Cardiac muscle cell (in vitro differentiated cells and primary cell): Measurements from ENCODE around the gene GABRA6. TPM values are rescaled to one million over a fixed set of nuclear protein-coding genes. Genes with fewer than 3 reads are reported as not detected.
"Not testable (repeated sequence)": the region's sequence is repeated elsewhere in the genome, so short reads cannot be mapped to it uniquely, and the experiment has no call there.

ENCODE experiments used
- DNase-seq, 2 donors: peaks; one replicate each; pipeline versions ENCODE4 v3.0.0 to v3.0.0-alpha.2; 2010 to 2017; ENCODE audit warnings: low read depth in 1 of 2, low spot score in 1 of 2
- H3K27ac ChIP-seq: fragments of 200-600 bp; sonication (generic); 2 replicates; pipeline ENCODE4 v1.5.1; 2016
- H3K27me3 ChIP-seq: fragments of 200-600 bp; sonication (generic); 2 replicates; pipeline ENCODE4 v1.6.0; 2016; ENCODE audit warnings: control low read depth
- H3K36me3 ChIP-seq: fragments of 200-600 bp; sonication (generic); 2 replicates; pipeline ENCODE4 v1.5.1; 2016; ENCODE audit warnings: control low read depth
- H3K4me1 ChIP-seq: fragments of 200-600 bp; sonication (generic); 2 replicates; pipeline ENCODE4 v1.8.1; 2017; ENCODE audit warnings: low read depth, mild to moderate bottlenecking, mixed run types
- H3K4me3 ChIP-seq: fragments of 200-600 bp; sonication (generic); 2 replicates; pipeline ENCODE4 v1.5.1; 2016; ENCODE audit warnings: mild to moderate bottlenecking
- H3K9me3 ChIP-seq: fragments of 200-600 bp; sonication (generic); 2 replicates; pipeline ENCODE4 v1.5.1; 2017; ENCODE audit warnings: low read depth, mild to moderate bottlenecking, control low read depth
- CTCF ChIP-seq: IDR thresholded peaks from 2 replicates; pipeline ENCODE4 v1.5.1; 2012; ENCODE audit warnings: low read depth, mild to moderate bottlenecking, low read length
- polyA plus RNA-seq: library from polyadenylated mRNA; unstranded; fragments of >200 nt; fragmentation: Nextera tagmentation; extraction: Ambion mirVana; gene quantifications from 2 replicates; pipeline ENCODE4 v1.2.1, GENCODE V29; 2016
- total RNA-seq: library from RNA; depleted of rRNA; stranded (reverse); fragments of >200 nt; gene quantifications from 2 replicates; pipeline ENCODE4 v1.2.3, GENCODE V29; 2016

The GABRA6 gene
- total RNA-seq (not detected in 2 replicates), polyA plus RNA-seq (not detected in 2 replicates)

DNA sequence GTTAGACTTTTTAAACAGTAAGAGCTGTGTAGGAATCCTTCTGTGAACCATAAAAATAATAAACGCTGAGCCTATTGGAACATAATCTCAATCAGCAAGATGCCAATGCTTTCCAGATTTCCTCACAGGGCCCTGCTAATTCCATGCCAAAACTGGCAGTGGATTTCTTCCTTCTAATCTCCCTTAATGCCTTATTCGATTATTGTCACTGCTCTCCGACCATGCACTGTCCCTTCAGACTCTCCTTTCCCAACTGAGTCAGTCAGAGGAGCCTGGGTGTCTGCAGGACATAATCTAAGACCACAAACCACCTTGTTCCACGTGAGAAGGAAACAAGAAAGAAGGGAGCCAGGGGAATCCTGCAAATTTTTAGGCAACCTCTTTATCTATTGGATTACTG is at the start of gene GABRA6:
TSS of gene GABRA6 (plus strand) at position 261 of the 400 bp plus-strand sequence. CDS start 269 bp downstream, outside the sequence.
- H3K9me3 ChIP-seq, result no peaks in the 10 kb centered on the region
- H3K27ac ChIP-seq, result no peak within 1 kb of the TSS
- H3K27me3 ChIP-seq, result no peaks in the 10 kb centered on the region
- H3K36me3 ChIP-seq, result no peaks in the 10 kb centered on the region
- H3K4me3 ChIP-seq, result no peak within 1 kb of the TSS
- no peak for TF ChIP-seq CTCF
- H3K4me1 ChIP-seq, result no peaks in the 10 kb centered on the region
- no peak for DNase-seq

DNA sequence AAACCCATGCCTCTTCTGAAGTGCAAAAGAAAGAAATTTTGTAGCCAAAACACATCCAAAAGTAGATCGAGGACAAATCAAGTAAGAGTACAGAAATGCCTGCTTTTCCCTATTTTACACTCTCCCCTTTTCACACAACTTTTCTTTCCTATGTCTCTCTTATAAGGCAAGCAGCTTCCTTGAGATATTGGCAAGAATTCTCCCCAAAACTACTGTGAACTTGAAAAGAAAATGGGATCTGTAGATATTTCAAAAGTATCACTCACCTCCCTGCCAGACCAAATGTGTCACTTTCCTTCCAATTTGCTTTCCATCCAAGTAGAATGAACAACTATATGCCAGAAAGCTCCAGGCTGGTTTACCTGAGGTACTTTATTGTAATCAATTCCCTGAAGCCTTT is 47.9 kb upstream of the GABRA6 start:
- Histone ChIP-seq H3K27ac (no peak overlapping the region), H3K4me1 (no peaks in the 10 kb centered on the region), H3K4me3 (no peak overlapping the region), H3K9me3 (no peaks in the 10 kb centered on the region), H3K36me3 (no peaks in the 10 kb centered on the region), H3K27me3 (no peaks in the 10 kb centered on the region)
- no peak for DNase-seq
- no peak for TF ChIP-seq CTCF

GRCh38 chr5:161641444-161641843 is 44.1 kb upstream of the GABRA6 start:
- Histone ChIP-seq H3K4me3 (no peak overlapping the region), H3K36me3 (no peaks in the 10 kb centered on the region), H3K4me1 (no peaks in the 10 kb centered on the region), H3K9me3 (no peaks in the 10 kb centered on the region), H3K27ac (no peak overlapping the region), H3K27me3 (no peaks in the 10 kb centered on the region)
- no peak for DNase-seq
- TF ChIP-seq CTCF, result no peak

- no peaks in the 10 kb centered on the region for H3K27me3 ChIP-seq
- no peak for DNase-seq
These were observed 40.3 kb upstream of the GABRA6 start for GRCh38 chr5:161645264-161645663.

GRCh38 chr5:161651926-161652325 is 33.6 kb upstream of the GABRA6 start:
- not testable (repeated sequence) for H3K4me1 ChIP-seq, H3K4me3 ChIP-seq, H3K27me3 ChIP-seq, H3K27ac ChIP-seq, H3K9me3 ChIP-seq, DNase-seq, H3K36me3 ChIP-seq

More at GRCh38 chr5:161645264-161645663, 40.3 kb upstream of the GABRA6 start:
- Histone ChIP-seq H3K36me3 (no peaks in the 10 kb centered on the region), H3K27ac (no peak overlapping the region), H3K9me3 (no peaks in the 10 kb centered on the region), H3K4me3 (no peak overlapping the region), H3K4me1 (no peaks in the 10 kb centered on the region)
- no peak for TF ChIP-seq CTCF

GRCh38 chr5:161660806-161661205 is 24.7 kb upstream of the GABRA6 start:
- H3K4me3 ChIP-seq, result no peak overlapping the region
- no peak overlapping the region for H3K27ac ChIP-seq
- H3K27me3 ChIP-seq, result no peaks in the 10 kb centered on the region
- no peaks in the 10 kb centered on the region for H3K4me1 ChIP-seq
- no peaks in the 10 kb centered on the region for H3K36me3 ChIP-seq
- no peaks in the 10 kb centered on the region for H3K9me3 ChIP-seq
- no peak for TF ChIP-seq CTCF
- DNase-seq, result no peak
